Activated CD8-positive, alpha-beta T cell treated with anti-CD3 and anti-CD28 coated beads for 36 hours (primary cell): ENCODE data around the gene OTOGL. TPM values are rescaled to one million over a fixed set of nuclear protein-coding genes. Genes with fewer than 3 reads are reported as not detected.
A peak's percentile ranks its signal among the peaks of the same experiment; 100 is the strongest.

Experiments used
- ATAC-seq: fragments of 200-7000 bp; cut with Tn5 transposase; one replicate; pipeline ENCODE4 v1.10.0; 2021; ENCODE audit warnings: mild to moderate bottlenecking, moderate library complexity
- CTCF ChIA-PET: fragments of 350-600 bp; sonication (Branson Sonifier 250); formaldehyde crosslinking; loops from one replicate; lab custom pipeline; 2021; ENCODE audit warnings: antibody characterized with exemption; lab: Charles Lee
- POLR2A ChIA-PET: fragments of 350-600 bp; sonication (Branson Sonifier 250); formaldehyde crosslinking; loops from one replicate; lab custom pipeline; 2021; ENCODE audit warnings: antibody characterized with exemption; lab: Charles Lee
- DNase-seq: peaks from one replicate; pipeline ENCODE4 v3.0.0-alpha.2; 2020
- H3K27ac Mint-ChIP-seq: one replicate; pipeline ENCODE4 v1.8.0; 2021; ENCODE audit warnings: mild to moderate bottlenecking, mixed read lengths
- H3K27me3 Mint-ChIP-seq: one replicate; pipeline ENCODE4 v1.8.0; 2021; ENCODE audit warnings: mixed read lengths
- H3K36me3 Mint-ChIP-seq: one replicate; pipeline ENCODE4 v1.8.0; 2021; ENCODE audit warnings: low read depth, mixed read lengths
- H3K4me1 Mint-ChIP-seq: one replicate; pipeline ENCODE4 v1.8.0; 2021; ENCODE audit warnings: low read depth, mixed read lengths
- H3K4me3 Mint-ChIP-seq: one replicate; pipeline ENCODE4 v1.8.0; 2021; ENCODE audit warnings: mild to moderate bottlenecking, moderate library complexity, mixed read lengths
- H3K9me3 Mint-ChIP-seq: one replicate; pipeline ENCODE4 v1.8.0; 2021; ENCODE audit warnings: mixed read lengths
- CTCF ChIP-seq: fragments of 200-600 bp; IDR thresholded peaks from one replicate; pipeline ENCODE4 v1.8.0; 2022; ENCODE audit warnings: antibody characterized with exemption, mild to moderate bottlenecking
- intact Hi-C: fragments of 100-400 bp; cut with micrococcal nuclease; formaldehyde crosslinking; loops from one replicate; pipeline ENCODE4 v1.10.0; 2022
- total RNA-seq, 2 experiments: library from RNA; stranded (reverse); gene quantifications; one replicate each; pipeline ENCODE4 v1.2.3, GENCODE V29; 2021

The OTOGL gene
- total RNA-seq, 2 experiments from 2014 or later = not detected

- H3K27ac Mint-ChIP-seq = no peak overlapping the region
- H3K27me3 Mint-ChIP-seq = no peaks in the 10 kb centered on the region
- CTCF ChIA-PET = interaction anchor here (0.9 to 1.5 kb wide), 2 partner anchors 13 to 351 kb away, joined by 3 read pairs; no protein-coding TSS in a partner anchor
- ATAC-seq (no peak), DNase-seq (no peak)
- TF ChIP-seq CTCF = peak; percentile 69
- intact Hi-C loops = loop anchor here (5.0 kb wide), 1 partner anchor 350 kb away; no protein-coding TSS in a partner anchor
- H3K36me3 Mint-ChIP-seq = no peaks in the 10 kb centered on the region
- H3K4me3 Mint-ChIP-seq = no peak overlapping the region
- POLR2A ChIA-PET = no interaction called here
- H3K4me1 Mint-ChIP-seq = no peaks in the 10 kb centered on the region
- H3K9me3 Mint-ChIP-seq = no peaks in the 10 kb centered on the region
Measured at GRCh38 chr12:80412343-80412953, 313.1 kb downstream of the OTOGL start.

GRCh38 chr12:80413462-80413861 lies 314.1 kb downstream of the OTOGL start:
- Mint-ChIP-seq H3K27me3 (no peaks in the 10 kb centered on the region), H3K36me3 (no peaks in the 10 kb centered on the region), H3K27ac (no peak overlapping the region), H3K4me3 (no peak overlapping the region), H3K9me3 (no peaks in the 10 kb centered on the region), H3K4me1 (no peaks in the 10 kb centered on the region)
- CTCF ChIA-PET = interaction anchor here (0.9 to 1.5 kb wide), 2 partner anchors 12 to 350 kb away, joined by 3 read pairs; no protein-coding TSS in a partner anchor
- POLR2A ChIA-PET = no interaction called here
- DNase-seq (no peak), ATAC-seq (no peak)
- peak; percentile 21 for TF ChIP-seq CTCF
- intact Hi-C loops = loop anchor here (5.0 kb wide), 1 partner anchor 349 kb away; no protein-coding TSS in a partner anchor

- Mint-ChIP-seq H3K36me3 (no peaks in the 10 kb centered on the region), H3K27me3 (no peaks in the 10 kb centered on the region), H3K27ac (no peak overlapping the region), H3K4me3 (no peak overlapping the region), H3K9me3 (no peaks in the 10 kb centered on the region), H3K4me1 (no peaks in the 10 kb centered on the region)
- ChIA-PET POLR2A (no interaction called here), CTCF (no interaction called here)
- DNase-seq (no peak), ATAC-seq (no peak)
- TF ChIP-seq CTCF = no peak
- intact Hi-C loops = no loop called here
Measured at GRCh38 chr12:80415466-80415865, 316.1 kb downstream of the OTOGL start.

- Mint-ChIP-seq H3K27ac (no peak overlapping the region), H3K4me3 (no peak overlapping the region), H3K4me1 (no peaks in the 10 kb centered on the region), H3K27me3 (no peaks in the 10 kb centered on the region), H3K9me3 (no peaks in the 10 kb centered on the region), H3K36me3 (no peaks in the 10 kb centered on the region)
- intact Hi-C loops = no loop called here
- ChIA-PET CTCF (no interaction called here), POLR2A (no interaction called here)
- DNase-seq (no peak), ATAC-seq (no peak)
- no peak for TF ChIP-seq CTCF
Measured at GRCh38 chr12:80419644-80420043, 320.3 kb downstream of the OTOGL start.

GRCh38 chr12:80420075-80420474 lies 320.7 kb downstream of the OTOGL start:
- CTCF ChIA-PET = no interaction called here
- DNase-seq (no peak), ATAC-seq (no peak)
- POLR2A ChIA-PET = no interaction called here
- H3K4me1 Mint-ChIP-seq = no peaks in the 10 kb centered on the region
- TF ChIP-seq CTCF = no peak
- no peak overlapping the region for H3K27ac Mint-ChIP-seq
- no peak overlapping the region for H3K4me3 Mint-ChIP-seq
- intact Hi-C loops = no loop called here
- H3K36me3 Mint-ChIP-seq = no peaks in the 10 kb centered on the region
- H3K9me3 Mint-ChIP-seq = no peaks in the 10 kb centered on the region
- H3K27me3 Mint-ChIP-seq = no peaks in the 10 kb centered on the region
